HepG2 (cell line): ENCODE results near the gene SNRNP48. TPM values are rescaled to one million over a fixed set of nuclear protein-coding genes. Genes with fewer than 3 reads are reported as not detected.
A peak's percentile ranks its signal among the peaks of the same experiment; 100 is the strongest.

Experiments
- ATAC-seq: fragments of 200-7000 bp; cut with Tn5 transposase; 3 replicates; pipeline ENCODE4 v1.9.1; 2020; ENCODE audit warnings: mild to moderate bottlenecking, moderate library complexity
- BruUV-seq: library from RNA; stranded (reverse); fragments of 400-500 nt; replicated peaks from 2 replicates; lab custom pipeline; 2021; lab: Mats Ljungman, UMichigan
- CTCF ChIA-PET: fragments of 300-600 bp; formaldehyde crosslinking; extraction: SDS; loops from one replicate; lab custom pipeline; 2021; ENCODE audit warnings: low total read pairs, inconsistent platforms, low intra/inter-chr PET ratio; lab: Yijun Ruan, JAX
- POLR2A ChIA-PET: fragments of 350-600 bp; sonication (Branson Sonifier 250); formaldehyde crosslinking; loops from one replicate; lab custom pipeline; 2020; ENCODE audit warnings: antibody characterized with exemption, inconsistent platforms; lab: Yijun Ruan, JAX
- DNase-seq: peaks from one replicate; pipeline ENCODE4 v3.0.0-alpha.2; 2015; ENCODE audit warnings: low spot score
- FAIRE-seq: peaks from 3 replicates; lab custom pipeline; 2011; peaks lifted over from hg19 to GRCh38; lab: Jason Lieb, UNC
- H2AFZ ChIP-seq: one replicate; pipeline ENCODE4 v1.6.1; 2011; ENCODE audit warnings: low read length, inconsistent platforms
- H3K27ac ChIP-seq: fragments of 300-600 bp; 3 replicates; pipeline ENCODE4 v1.8.0; 2011; ENCODE audit warnings: mixed run types, mild to moderate bottlenecking, mixed read lengths, low read length, inconsistent platforms; ENCODE audit not compliant: insufficient read depth; ENCODE audit errors: extremely low read length
- H3K27me3 ChIP-seq, 2 experiments: fragments of 200-600 bp in 1 of 2; 2 replicates in 1 of 2; 3 replicates in 1 of 2; pipeline versions ENCODE4 v1.6.0 to v1.8.0; 2011; ENCODE audit warnings: low read length in 2 of 2, mild to moderate bottlenecking in 2 of 2, moderate library complexity in 2 of 2, inconsistent platforms in 1 of 2; ENCODE audit not compliant: insufficient read depth in 2 of 2, control insufficient read depth in 1 of 2
- H3K36me3 ChIP-seq, 2 experiments: fragments of 200-600 bp in 1 of 2; replicated peaks in 1 of 2; 2 replicates in 1 of 2; 3 replicates in 1 of 2; pipeline versions ENCODE4 v1.5.1 to v1.8.0; 2011; ENCODE audit warnings: low read length in 2 of 2, inconsistent platforms in 1 of 2; ENCODE audit not compliant: insufficient read depth in 2 of 2, control insufficient read depth in 1 of 2
- H3K4me1 ChIP-seq: 2 replicates; pipeline ENCODE4 v1.5.1; 2012; ENCODE audit warnings: low read length, inconsistent platforms; ENCODE audit not compliant: insufficient read depth
- H3K4me2 ChIP-seq: 2 replicates; pipeline ENCODE4 v1.6.0; 2011; ENCODE audit warnings: low read depth, low read length, inconsistent platforms
- H3K4me3 ChIP-seq, 3 experiments: fragments of 200-600 bp in 1 of 3; sonication (generic), shearing (Covaris generic) in 1 of 3; replicated peaks in 1 of 3; 2 replicates each; pipeline ENCODE4 v1.5.1; 2011 to 2016; ENCODE audit warnings: low read length in 3 of 3, inconsistent platforms in 2 of 3, low read depth in 2 of 3, mild to moderate bottlenecking in 2 of 3, control low read depth in 1 of 3, mixed read lengths in 1 of 3; ENCODE audit not compliant: insufficient read depth in 1 of 3
- H3K79me2 ChIP-seq: one replicate; pipeline ENCODE4 v1.6.1; 2011; ENCODE audit warnings: low read length, inconsistent platforms; ENCODE audit not compliant: insufficient read depth
- H3K9ac ChIP-seq: 2 replicates; pipeline ENCODE4 v1.6.0; 2011; ENCODE audit warnings: mild to moderate bottlenecking, low read depth, low read length, inconsistent platforms; ENCODE audit not compliant: insufficient read depth
- H3K9me3 ChIP-seq: 2 replicates; pipeline ENCODE4 v1.5.1; 2012; ENCODE audit warnings: mild to moderate bottlenecking, low read length
- H4K20me1 ChIP-seq: 2 replicates; pipeline ENCODE4 v1.6.0; 2011; ENCODE audit warnings: inconsistent platforms, mild to moderate bottlenecking, low read length, moderate library complexity; ENCODE audit not compliant: insufficient read depth
- ARNTL ChIP-seq: sonication (generic); formaldehyde crosslinking; IDR thresholded peaks from 2 replicates; pipeline ENCODE4 v1.4.0; 2020; ENCODE audit warnings: mild to moderate bottlenecking, missing genetic modification reagents
- MAFF ChIP-seq: IDR thresholded peaks from 2 replicates; pipeline ENCODE4 v1.6.1; 2011; ENCODE audit warnings: low read depth, low read length, improper control_type of control experiment
- MAFK ChIP-seq, 2 experiments: IDR thresholded peaks in 1 of 2; conservative IDR thresholded peaks in 1 of 2; 2 replicates each; pipeline ENCODE4 v1.6.1; 2011; ENCODE audit warnings: improper control_type of control experiment in 2 of 2, low read length in 2 of 2
- POLR2G ChIP-seq: fragments of 200-400 bp; formaldehyde crosslinking; IDR thresholded peaks from 2 replicates; pipeline ENCODE4 v1.6.1; 2018; ENCODE audit warnings: mild to moderate bottlenecking, low read depth, low read length, moderate library complexity
- RBFOX2 ChIP-seq: fragments of 200-400 bp; formaldehyde crosslinking; IDR thresholded peaks from 2 replicates; pipeline ENCODE4 v1.6.1; 2017; ENCODE audit warnings: low read depth, mild to moderate bottlenecking, low read length
- ZNF335 ChIP-seq: sonication (generic); formaldehyde crosslinking; IDR thresholded peaks from 2 replicates; pipeline ENCODE4 v1.4.0; 2020; ENCODE audit warnings: missing genetic modification reagents
- WGBS: methylation state at CpG from one replicate; pipeline ENCODE4 v1.1.6; 2017; ENCODE audit warnings: low lambda C conversion rate; 5-methylcytosine and 5-hydroxymethylcytosine counted together
- in situ Hi-C: cut with HindIII; loops from 2 replicates; pipeline ENCODE4 v1.10.0; 2017; ENCODE audit warnings: low pct_unique_long_range_greater_than_20kb; ENCODE audit not compliant: extremely low pct_ligation_motif_present
- intact Hi-C: fragments of 100-400 bp; cut with micrococcal nuclease; formaldehyde crosslinking; loops from one replicate; pipeline ENCODE4 v1.10.0; 2022; ENCODE audit not compliant: unreplicated experiment
- polyA plus RNA-seq, 8 experiments: library from polyadenylated mRNA; depleted of rRNA in 3 of 8; stranded (reverse) in 7 of 8; unstranded in 1 of 8; fragments of >200 nt; fragmentation: Illumina TruSeq in 4 of 8; extraction: Trizol in 4 of 8; gene quantifications; 2 replicates each; pipeline versions ENCODE4 v1.2.1 to v1.2.3, GENCODE V29; 2011 to 2016; ENCODE audit warnings: low read depth in 4 of 8, missing spikeins in 1 of 8, mixed read lengths in 1 of 8; ENCODE audit not compliant: insufficient read depth in 1 of 8
- total RNA-seq, 5 experiments: library from RNA; depleted of rRNA; stranded (reverse); fragments of >200 nt; fragmentation: Illumina TruSeq; extraction: Trizol; gene quantifications; 2 replicates each; pipeline ENCODE4 v1.2.3, GENCODE V29; 2016; ENCODE audit warnings: low read depth in 1 of 5
- TF ChIP-seq, protein P1 (sequence below): sonication (generic); formaldehyde crosslinking; IDR thresholded peaks from 2 replicates; pipeline ENCODE4 v1.5.0; 2020; ENCODE audit warnings: missing genetic modification reagents, mild to moderate bottlenecking, borderline replicate concordance

SNRNP48 gene
- total and polyA plus RNA-seq, 2 of the 13 experiments (the other 11 are each of a cell fraction or from before 2014, with no cell fraction given) = 17.5 to 47.5 TPM

GRCh38 chr6:7557652-7558051, 32.3 kb upstream of the SNRNP48 start:
- WGBS = 92% methylated on average over 2 of the region's 2 CpGs
- intact Hi-C loops = no loop called here
- POLR2A ChIA-PET = interaction anchor here (1.8 kb wide), 1 partner anchor 9 kb away, joined by 6 read pairs; no protein-coding TSS in a partner anchor
- no peak for ATAC-seq
- BruUV-seq = no TSS peak
- no peak overlapping the region for H3K4me2 ChIP-seq
- TF ChIP-seq MAFF (peak; percentile 92), RBFOX2 (0 out of 2 replicates have a peak, but pooled peaks have one; percentile 13), ARNTL (CRISPR knock-in tag) (no peak), ZNF335 (CRISPR knock-in tag) (no peak), MAFK (conservative IDR thresholded peaks at IDR 0.05 in 1 of 2, IDR thresholded peaks at IDR 0.05 in 1 of 2; ENCODE audit: low read length in 2 of 2) (peak; percentile 94)
- TF ChIP-seq, all 625 proteins: peak for 3
- Histone ChIP-seq H3K27me3 (no peaks in the 10 kb centered on the region), H4K20me1 (peaks cover 10% of the 10 kb centered on the region; the same call in 1 of the 2 replicates), H3K27ac (no peak overlapping the region), H3K4me1 (peaks cover 98% of the 10 kb centered on the region), H3K9me3 (no peaks in the 10 kb centered on the region), H2AFZ (no peak overlapping the region), H3K79me2 (peaks cover 51% of the 10 kb centered on the region), H3K9ac (no peak overlapping the region), H3K4me3 (no peak overlapping the region), H3K36me3 (peaks cover 21 to 70% of the 10 kb centered on the region in 2 experiments)
- no peak for DNase-seq
- CTCF ChIA-PET = no interaction called here
- in situ Hi-C loops = no loop called here
- no peak for FAIRE-seq

- ChIA-PET POLR2A (interaction anchor here (3.3 to 3.4 kb wide), 2 partner anchors 10 to 18 kb away, joined by 54 to 132 read pairs; partner anchors contain the start of gene DSP), CTCF (no interaction called here)
- ATAC-seq = no peak
- 94% methylated on average over 4 of the region's 4 CpGs for WGBS
- H2AFZ ChIP-seq = no peak overlapping the region
- in situ Hi-C loops = no loop called here
- no TSS peak for BruUV-seq
- H3K9ac ChIP-seq = no peak overlapping the region; the same call in 1 of the 2 replicates
- peaks cover 6% of the 10 kb centered on the region; the same call in 1 of the 2 replicates for H4K20me1 ChIP-seq
- FAIRE-seq = no peak
- TF ChIP-seq, protein P1, sequence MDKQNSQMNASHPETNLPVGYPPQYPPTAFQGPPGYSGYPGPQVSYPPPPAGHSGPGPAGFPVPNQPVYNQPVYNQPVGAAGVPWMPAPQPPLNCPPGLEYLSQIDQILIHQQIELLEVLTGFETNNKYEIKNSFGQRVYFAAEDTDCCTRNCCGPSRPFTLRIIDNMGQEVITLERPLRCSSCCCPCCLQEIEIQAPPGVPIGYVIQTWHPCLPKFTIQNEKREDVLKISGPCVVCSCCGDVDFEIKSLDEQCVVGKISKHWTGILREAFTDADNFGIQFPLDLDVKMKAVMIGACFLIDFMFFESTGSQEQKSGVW (CRISPR knock-in tag) = no peak
- 0 out of 2 replicates have a peak, but pooled peaks have one; percentile 20 for TF ChIP-seq POLR2G
- intact Hi-C loops = no loop called here
- DNase-seq = no peak
- H3K4me3 ChIP-seq = no peak overlapping the region
- no peaks in the 10 kb centered on the region for H3K27me3 ChIP-seq
- H3K9me3 ChIP-seq = no peaks in the 10 kb centered on the region
- H3K4me1 ChIP-seq = peaks cover 88% of the 10 kb centered on the region
- no peak overlapping the region for H3K4me2 ChIP-seq
- peak overlapping the region; percentile 78 for H3K27ac ChIP-seq
- H3K79me2 ChIP-seq = peaks cover 44% of the 10 kb centered on the region
- H3K36me3 ChIP-seq = peaks cover 24 to 77% of the 10 kb centered on the region in 2 experiments
Observed at GRCh38 chr6:7558781-7559180, 31.2 kb upstream of the SNRNP48 start.
